Testis (tissue), 2 donors: ENCODE measurements around the gene CTH.

ENCODE experiments used
- CTCF ChIP-seq, 3 experiments: fragments of 450-650 bp in 2 of 3; fragments of 200-600 bp in 1 of 3; sonication (generic) in 1 of 3; IDR thresholded peaks; one replicate each; pipeline ENCODE4 v1.5.1; 2016 to 2019; ENCODE audit warnings: antibody characterized with exemption in 3 of 3, mild to moderate bottlenecking in 2 of 3, moderate library complexity in 1 of 3
- POLR2A ChIP-seq: fragments of 450-650 bp; IDR thresholded peaks from one replicate; pipeline ENCODE4 v1.6.1; 2017; ENCODE audit warnings: antibody characterized with exemption, mild to moderate bottlenecking, moderate library complexity

GRCh38 chr1:70467531-70467930 lies 56.5 kb downstream of the CTH start:
- TF ChIP-seq POLR2A (no peak), CTCF (IDR thresholded peaks at IDR 0.05) (no peak)
